Endometrial microvascular endothelial cells (primary cell): ENCODE measurements around the gene UTP14C. TPM values are rescaled to one million over a fixed set of nuclear protein-coding genes. Genes with fewer than 3 reads are reported as not detected.

ENCODE experiments used
- in situ Hi-C: cut with HindIII; loops from 2 replicates; pipeline ENCODE4 v1.10.0; 2017; ENCODE audit warnings: low sequenced_read_pairs, low pct_unique_long_range_greater_than_20kb; ENCODE audit errors: inconsistent ontology term
- total RNA-seq: library from RNA; depleted of rRNA; stranded (reverse); fragments of >200 nt; gene quantifications from one replicate; pipeline ENCODE4 v1.2.3, GENCODE V29; 2015; ENCODE audit errors: inconsistent ontology term

The UTP14C gene
- total RNA-seq, 1 donor from 2014 or later = 8.3 TPM

DNA sequence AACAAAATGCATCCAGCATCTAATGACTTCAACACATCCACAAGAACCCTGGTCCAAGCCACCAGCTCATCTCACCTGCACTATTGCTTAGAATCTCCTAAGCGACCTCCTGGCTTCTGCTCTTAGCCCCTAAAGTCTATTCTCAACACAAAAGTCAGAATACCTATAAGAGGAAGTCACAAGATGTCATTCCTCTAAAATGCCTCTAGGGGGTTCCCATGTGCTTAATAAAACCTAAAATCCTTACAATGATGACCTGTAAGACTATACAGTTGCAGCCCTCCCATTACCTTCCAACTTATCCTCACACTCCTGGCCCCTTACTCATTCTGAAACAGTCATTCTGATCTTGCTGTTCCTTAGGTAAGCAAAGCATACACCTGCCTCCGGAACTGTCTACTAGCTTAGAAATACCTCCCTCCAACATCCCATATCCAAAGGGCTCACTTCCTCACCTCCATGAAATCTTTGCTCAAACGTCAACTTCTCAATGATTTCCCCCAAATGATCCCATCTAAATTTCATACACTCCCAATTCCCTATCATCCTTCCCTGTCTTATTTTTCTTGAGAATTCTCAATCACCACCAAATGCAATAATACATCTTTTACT is 23.3 kb upstream of the UTP14C start:
- in situ Hi-C loops = no loop called here

- in situ Hi-C loops = no loop called here
Measured at GRCh38 chr13:52002361-52002760, 22.1 kb upstream of the UTP14C start.

DNA sequence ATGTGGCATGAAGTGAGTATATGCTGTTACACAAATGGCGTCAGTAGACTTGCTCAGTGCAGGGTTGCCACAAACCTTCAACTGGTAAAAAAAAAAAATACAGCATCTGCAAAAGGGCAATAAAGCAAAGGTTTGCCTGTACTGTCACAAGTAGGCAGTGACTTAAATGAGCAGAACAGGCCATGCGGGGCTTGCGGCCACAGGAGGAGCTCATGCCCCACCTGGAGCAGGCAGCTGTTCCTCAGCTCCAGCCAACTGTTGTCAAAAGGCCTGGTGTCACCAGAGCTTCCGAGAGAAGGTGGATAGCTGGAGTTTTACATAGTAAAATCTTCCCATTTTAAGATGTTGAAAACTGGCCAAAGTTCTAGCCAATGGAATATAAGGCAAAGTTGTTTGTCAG is 20.9 kb upstream of the UTP14C start:
- in situ Hi-C loops = no loop called here

- in situ Hi-C loops = no loop called here
Measured at GRCh38 chr13:52004511-52005170, 19.9 kb upstream of the UTP14C start.

DNA sequence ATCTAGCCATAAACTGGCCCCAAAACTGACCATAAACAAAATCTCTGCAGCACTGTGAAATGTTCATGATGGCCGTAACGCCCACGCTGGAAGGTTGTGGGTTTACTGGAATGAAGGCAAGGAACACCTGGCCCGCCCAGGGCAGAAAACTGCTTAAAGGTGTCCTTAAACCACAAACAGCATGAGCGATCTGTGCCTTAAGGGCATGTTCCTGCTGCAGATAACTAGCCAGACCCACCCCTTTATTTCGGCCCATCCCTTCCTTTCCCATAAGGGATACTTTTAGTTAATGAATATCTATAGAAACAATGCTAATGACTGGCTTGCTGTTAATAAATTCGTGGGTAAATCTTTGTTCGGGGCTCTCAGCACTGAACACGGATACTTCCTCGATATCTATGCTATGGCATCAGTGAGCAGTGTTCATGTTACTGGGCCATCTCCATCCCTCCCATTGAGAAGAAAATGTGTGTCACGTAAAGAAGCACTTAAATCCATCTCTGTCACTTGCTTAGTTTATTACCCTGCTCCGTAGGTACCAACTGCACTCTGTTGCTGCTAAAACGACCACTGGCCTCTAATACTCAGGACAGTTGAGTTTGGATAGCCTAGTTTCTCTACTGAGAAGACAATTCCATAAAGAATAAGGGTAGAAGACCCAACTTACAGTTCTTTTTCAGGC is 18.5 kb upstream of the UTP14C start:
- in situ Hi-C loops = no loop called here

GRCh38 chr13:52006523-52007245 is 17.8 kb upstream of the UTP14C start:
- in situ Hi-C loops = no loop called here

- in situ Hi-C loops = no loop called here
Measured at GRCh38 chr13:52009946-52010345, 14.5 kb upstream of the UTP14C start.

GRCh38 chr13:52010890-52011631 is 13.4 kb upstream of the UTP14C start, which contains the start of gene ATP7B:
TSS of gene ATP7B (minus strand) at chr13:52011450. CDS start at chr13:52011337, 113 bp downstream.
- in situ Hi-C loops = no loop called here

GRCh38 chr13:52011632-52012511 is 12.6 kb upstream of the UTP14C start, which contains the start of gene ALG11:
TSS of gene ALG11 (plus strand) at chr13:52012398. CDS start at chr13:52012419, 21 bp downstream.
- in situ Hi-C loops = no loop called here

DNA sequence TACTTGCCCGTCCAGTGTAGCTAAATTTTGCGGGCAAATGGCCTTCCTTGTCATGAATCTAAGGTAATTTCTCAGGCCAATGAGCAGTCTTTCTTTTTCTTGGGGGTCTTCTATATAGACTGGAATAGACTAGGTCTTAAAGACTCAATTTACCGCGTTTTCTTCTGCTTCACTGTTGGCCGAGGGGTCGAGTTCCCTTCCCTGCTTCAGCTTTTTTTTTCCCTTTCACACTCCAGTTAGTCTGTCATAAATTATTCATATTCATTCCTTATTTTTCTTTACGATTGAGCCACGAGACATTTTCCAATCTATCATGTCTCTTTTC is 12.0 kb upstream of the UTP14C start:
- in situ Hi-C loops = no loop called here

- in situ Hi-C loops = no loop called here
Measured at GRCh38 chr13:52016296-52016695, 8.2 kb upstream of the UTP14C start.

DNA sequence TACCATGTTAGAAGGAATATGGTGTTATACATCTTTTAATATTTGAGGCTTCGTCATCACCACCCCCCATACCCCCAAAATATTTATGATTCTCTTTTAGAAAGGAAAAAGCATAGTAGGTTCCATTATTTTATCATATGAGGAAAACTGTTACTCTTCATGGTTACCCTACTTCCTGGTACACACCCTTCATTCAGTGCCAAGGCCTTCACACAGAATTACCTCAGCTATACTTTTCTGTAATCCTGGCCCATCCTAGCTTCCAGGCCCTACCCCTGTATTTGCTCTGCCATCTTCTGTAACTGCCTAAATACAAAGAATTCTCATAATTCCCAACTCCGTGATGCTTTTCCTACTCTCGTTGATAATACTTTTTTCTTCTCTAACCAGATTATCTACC is 4.3 kb upstream of the UTP14C start:
- in situ Hi-C loops = no loop called here

GRCh38 chr13:52022356-52022755 is 2.1 kb upstream of the UTP14C start:
- in situ Hi-C loops = no loop called here

- in situ Hi-C loops = no loop called here
Measured at GRCh38 chr13:52025475-52026245, 1.2 kb downstream of the UTP14C start.

DNA sequence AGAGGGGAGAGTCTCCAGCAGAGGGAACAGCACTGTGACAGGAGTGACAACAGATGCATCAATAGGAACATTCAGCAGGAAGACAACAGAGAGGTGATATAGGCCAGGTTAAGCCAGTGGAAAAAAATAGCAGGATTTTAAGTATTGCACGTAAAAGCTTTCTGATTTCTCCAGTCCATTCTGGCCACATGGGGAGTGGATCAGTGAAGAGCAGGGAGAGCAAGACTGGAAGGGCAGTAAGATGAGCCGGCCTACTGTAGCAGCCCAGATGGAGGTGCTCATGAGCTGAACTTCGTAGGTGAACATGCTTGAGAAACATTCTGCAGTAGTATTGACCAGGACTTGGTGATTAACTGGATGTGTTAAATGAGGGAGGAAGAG is 1.7 kb downstream of the UTP14C start:
- in situ Hi-C loops = no loop called here

DNA sequence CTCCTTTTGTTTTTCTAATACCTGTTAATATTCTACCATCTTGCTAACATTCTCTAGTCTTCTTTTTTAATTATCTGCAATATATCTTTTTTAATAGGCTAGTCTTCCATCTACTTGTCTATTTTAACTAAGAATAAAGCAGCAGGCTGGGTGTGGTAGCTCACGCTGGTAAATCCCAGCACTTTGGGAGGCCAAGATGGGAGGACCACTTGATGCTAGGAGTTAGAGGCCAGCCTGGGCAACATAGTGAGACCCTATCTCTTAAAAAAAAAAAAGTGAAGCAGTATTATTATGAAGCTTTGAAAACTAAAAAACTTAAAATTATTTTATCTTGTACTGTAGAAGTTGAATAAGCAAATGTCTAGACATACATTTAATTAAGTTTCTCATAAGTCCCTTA is 3.3 kb downstream of the UTP14C start:
- in situ Hi-C loops = no loop called here

DNA sequence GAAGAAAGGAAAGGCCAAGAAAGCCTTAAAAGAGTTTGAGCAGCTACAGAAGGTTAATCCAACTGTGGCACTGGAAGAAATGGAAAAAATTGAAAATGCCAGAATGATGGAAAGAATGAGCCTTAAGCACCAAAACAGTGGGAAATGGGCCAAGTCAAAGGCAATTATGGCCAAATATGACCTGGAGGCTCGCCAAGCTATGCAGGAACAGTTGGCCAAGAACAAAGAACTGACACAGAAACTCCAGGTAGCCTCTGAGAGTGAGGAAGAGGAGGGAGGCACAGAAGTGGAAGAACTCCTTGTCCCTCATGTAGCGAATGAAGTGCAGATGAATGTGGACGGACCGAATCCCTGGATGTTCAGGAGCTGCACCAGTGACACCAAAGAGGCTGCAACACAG is 5.1 kb downstream of the UTP14C start:
- in situ Hi-C loops = no loop called here
